GM21528 (cell line): ENCODE measurements around the gene TXNDC17.
"Not testable (repeated sequence)": the region's sequence is repeated elsewhere in the genome, so short reads cannot be mapped to it uniquely, and the experiment has no call there.

Source experiments
- ATAC-seq: cut with Tn5 transposase; IDR thresholded peaks from one replicate; pipeline ENCODE4 v1.9.1; 2021; ENCODE audit warnings: mild to moderate bottlenecking, moderate library complexity; ENCODE audit not compliant: unreplicated experiment, low FRiP score

TXNDC17 gene

DNA sequence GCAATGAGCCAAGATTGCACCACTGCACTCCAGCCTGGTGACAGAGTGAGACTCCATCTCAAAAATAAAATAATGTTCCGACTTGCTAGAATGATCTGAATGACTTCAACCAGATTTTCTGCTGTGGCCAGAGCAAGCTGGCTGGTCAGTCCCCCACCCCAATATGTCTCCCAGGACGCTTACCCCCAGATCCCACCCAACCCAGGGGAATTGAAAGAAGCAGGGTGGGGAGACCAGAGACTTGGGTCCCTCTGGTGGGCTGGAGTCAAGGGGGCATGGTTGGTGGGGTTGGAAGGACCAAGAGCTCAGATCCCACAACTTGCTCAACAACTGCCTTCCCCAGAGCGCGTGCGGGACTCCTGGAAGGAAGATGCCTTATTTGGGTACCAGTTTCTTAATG is 17.6 kb downstream of the TXNDC17 start:
- ATAC-seq, result not testable (repeated sequence)

DNA sequence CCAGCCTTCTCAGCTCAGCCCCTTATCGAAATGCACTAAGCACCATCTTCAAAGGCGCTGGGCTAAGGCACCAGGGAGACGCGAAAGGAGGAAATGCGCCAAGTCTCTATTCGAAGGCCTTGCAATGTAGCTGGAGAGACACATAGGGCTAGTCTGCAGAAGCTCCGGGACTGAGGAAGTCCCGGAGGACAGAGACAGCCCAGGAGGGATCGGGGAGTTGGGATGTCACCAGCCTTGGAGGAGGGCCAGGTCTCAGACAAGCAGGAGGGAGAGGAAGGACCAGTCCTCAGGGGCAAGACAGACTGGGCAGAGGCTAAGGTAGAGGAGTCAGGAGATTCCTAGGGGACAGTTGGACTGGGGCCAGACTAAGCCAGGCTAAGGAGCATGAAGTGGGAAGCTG is 19.2 kb downstream of the TXNDC17 start:
- no peak for ATAC-seq

DNA sequence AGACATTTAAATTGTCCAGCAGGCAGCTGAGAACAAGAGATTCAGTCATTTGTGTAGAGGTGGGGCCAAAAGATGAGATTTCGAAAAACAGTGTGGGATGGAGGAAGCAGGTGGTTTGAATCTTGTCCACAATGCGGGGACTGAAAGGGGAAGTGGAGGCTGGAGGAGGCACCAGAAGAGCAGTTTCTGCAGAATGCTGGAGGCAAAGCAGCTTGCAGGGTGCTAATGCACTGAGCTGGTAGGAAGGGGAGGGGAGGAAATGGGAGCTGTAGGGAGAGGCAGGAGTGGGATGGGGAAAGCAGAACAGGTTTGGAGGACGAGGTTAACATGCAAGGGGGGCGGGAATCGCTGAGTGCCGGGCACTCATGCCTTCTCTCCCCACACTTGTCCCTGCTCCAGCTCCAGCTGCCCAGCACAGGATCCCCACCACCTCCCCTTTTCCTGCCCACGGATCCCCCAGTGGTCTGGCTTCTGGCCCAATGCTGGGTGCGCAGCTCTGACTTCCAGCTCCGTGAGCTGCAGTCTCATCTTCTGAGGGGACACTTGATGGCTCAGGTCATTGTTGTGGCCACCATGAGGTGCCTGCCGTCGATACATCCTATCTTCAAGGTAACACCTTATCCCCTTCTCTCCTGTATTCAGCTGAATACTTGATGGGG is 20.1 kb downstream of the TXNDC17 start:
- peak; percentile 69 for ATAC-seq

DNA sequence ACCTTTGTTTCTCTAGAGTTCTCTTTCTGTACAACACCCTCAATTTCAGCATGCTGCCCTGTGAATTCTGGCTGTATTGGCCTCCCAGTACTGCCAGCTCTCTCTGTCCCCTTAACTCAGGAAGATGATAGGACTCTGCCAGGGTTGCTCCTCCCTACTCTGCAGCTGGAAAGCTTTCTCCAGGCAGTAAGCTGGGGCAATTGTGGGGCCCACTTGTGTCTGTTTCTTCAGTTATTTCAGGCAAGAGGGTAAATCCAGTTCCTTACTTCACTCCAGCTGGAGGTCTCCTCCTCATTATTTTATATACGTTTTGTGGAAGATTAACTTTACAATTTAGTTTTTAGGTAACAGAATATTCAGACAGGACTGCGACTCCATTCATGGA is 20.6 kb downstream of the TXNDC17 start:
- no peak for ATAC-seq

DNA sequence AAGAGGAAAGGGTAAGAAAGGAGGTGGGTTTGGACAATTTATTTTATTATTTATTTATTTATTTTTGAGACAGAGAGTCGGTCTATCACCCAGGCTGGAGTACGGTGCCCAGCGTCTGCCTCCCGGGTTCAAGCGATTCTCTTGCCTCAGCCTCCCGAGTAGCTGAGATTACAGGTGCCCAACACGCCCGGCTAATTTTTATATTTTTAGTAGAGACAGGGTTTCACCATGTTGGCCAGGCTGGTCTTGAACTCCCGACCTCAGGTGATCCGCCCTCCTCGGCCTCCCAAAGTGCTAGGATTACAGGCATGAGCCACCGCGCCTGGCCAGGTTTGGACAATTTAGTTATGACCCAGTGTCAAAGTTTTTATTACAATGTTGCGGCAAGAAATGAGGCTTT is 22.3 kb downstream of the TXNDC17 start:
- not testable (repeated sequence) for ATAC-seq

DNA sequence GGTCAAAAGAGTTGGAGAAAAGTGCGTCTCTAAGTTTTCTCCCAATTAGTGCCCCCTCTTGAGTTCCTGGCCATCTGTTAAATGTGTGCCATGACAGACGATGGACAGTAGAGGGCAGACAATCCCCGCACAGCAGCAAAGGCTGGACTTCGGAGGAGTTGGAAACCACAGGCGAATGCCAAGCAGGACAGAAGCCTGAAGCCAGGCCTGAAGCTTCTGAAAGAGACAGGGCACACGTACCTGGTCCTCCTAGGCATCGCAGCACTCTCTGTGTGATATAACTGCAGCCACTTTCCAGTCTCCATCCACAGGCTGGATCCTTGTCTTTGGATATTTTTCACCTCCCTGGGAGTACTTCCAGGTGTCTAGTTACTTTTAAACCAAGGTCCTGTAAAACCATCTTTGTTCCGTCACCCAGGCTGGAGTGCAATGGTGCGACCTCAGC is 25.2 kb downstream of the TXNDC17 start:
- no peak for ATAC-seq

DNA sequence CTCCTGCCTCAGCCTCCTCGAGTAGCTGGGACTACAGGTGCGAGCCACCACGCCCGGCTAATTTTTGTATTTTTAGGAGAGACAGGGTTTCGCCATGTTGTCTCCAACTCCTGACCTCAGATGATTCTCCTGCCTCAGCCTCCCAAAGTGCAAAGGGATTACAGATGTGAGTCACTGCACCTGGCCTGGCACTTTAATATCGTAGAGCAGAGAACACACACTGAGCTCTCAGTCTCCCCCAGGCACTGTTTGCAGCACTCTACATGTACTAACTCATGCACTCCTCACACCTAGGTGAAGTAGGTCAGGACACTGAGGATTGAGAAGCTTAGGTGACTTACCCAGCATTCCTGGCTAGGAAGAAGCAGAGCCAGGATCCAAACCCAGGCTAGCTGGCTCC is 25.7 kb downstream of the TXNDC17 start:
- no peak for ATAC-seq

DNA sequence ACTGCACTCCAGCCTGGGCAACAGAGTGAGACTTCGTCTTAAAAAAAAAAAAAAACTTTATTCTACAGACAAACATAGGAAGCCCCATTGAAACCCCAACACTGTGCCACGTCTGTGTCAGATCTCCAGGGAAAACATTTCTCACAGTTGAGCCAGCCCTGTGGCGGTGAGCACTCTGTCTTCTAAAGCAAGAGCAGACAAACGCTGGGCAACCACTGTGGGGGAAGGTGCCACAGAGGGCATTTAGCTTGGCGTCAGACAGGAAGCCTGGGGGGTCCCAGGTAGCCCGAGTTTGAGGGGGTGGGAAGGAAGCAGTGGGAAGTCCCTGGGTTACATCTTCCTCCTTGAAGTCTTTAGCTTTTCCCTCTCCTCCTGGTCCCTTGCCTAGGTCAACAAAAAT is 26.7 kb downstream of the TXNDC17 start:
- no peak for ATAC-seq

DNA sequence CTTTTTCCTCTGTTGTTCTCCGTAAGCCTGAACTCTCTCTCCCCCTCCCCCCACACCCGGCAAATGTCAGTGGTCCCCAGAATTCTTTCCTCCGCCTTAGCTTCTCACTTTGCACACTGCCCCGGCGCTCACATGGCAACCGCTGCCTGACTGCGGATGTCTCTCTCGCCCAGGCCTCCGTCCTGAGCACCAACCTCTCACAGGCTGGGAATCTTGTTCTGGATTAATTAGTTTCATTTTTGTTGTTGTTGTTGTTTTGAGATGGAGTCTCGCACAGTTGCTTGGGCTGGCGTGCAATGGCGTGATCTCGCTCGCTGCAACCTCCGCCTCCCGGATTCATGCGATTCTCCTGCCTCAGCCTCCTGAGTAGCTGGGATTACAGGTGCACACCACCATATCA is 27.4 kb downstream of the TXNDC17 start:
- ATAC-seq, result no peak

DNA sequence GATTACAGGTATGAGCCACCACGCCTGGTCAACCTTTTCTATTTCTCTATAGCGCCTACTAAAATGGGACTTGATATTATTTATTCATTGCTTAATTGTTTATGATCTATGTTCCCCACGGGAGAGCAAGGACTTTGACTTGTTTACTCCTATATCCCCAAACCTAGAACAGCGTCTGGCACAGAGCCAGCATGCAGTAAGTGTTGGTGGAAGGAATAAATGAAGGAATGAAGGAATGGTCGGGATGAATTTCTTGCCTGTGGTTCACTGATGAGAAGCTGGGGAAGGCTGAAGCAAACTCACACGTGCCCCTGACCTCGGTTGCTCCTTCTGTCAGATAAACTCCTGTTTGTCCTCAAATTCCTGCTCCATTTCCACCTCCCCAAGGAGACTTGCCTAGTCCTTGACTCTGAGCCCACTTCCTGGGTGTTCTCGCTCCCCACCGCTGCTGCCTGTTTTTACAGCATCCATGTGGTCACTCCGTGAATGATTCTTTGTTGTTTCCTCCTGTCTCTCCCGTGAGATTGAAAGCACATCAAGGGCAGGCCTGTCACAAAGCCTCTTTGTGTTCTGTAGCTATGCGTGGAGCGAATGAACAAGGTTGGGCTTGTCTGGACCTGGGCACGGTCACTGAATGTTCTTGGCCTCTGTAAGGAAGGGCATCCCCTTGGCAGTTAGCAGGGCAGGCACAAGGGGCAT is 28.0 kb downstream of the TXNDC17 start:
- ATAC-seq, result no peak

DNA sequence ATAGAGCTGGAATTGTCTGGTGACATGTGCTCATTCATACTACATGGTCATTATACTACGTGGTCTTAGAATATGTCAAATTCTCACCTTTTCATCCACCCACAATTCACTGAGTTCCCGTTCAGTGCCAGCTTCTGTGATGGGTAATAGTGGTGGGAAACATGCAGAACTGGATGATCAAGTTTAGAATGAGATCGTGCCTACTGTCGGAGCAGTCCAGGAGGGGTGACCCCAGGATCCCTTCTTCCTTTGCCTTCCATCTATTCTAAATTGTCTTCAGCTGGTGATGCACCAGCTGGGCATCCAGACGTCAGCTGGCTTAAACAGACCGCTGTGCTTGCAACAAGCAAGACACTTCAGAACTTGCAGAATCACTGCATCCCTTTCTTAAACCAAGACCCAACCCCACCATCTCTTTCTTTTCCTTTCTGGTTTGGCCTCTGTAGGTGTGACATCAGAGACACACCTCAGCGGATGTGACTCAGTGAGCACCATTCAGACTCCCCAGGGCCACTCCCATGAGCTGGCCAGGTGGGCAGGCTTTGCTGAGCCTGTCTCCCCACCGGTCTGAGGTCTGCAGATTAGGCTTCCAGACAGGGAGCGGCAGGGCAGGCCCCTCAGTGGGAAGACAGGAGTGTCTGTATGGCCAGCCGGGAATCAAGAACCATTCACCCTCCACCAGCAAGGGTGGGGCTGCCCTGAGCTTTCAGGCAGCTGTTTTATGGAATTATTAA is 28.8 kb downstream of the TXNDC17 start:
- ATAC-seq, result no peak

DNA sequence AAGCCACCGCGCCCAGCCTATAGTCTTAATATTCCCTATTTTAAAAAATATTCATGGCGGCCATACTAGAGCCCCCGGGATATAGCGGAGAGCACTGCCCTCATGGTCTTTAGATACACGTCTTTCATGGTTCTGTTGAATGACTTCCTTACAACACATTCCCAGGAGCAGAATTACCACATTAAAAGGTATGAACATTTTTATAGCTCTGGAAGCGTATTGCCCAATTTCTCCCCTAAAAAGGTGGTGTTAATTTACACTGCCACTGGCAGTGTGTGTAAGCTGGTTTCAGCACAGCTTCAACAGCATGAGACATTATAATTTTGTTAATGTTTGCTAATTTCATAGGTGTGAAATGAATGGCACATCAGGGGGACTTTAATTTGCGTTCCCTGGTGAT is 29.7 kb downstream of the TXNDC17 start:
- ATAC-seq, result no peak

DNA sequence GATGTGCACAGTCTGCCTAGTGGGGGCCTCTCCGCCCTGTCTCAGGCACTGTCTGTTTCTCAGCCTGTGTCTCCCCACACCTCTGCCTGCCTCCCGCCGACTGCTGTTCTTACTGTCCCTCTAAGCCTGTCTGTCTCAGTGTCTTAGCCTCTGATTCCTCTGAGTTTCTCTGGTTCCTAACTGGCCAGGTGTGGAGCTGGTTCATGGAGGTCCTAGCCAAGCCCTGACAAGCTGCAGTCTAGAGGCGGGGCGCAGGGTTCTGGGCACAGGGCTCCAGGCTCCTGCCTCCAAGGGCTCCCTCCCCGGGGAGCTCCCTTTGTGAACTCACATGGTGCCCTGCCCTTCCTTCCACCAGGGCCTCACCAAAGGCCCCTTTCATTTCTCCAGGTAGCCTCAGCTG is 30.1 kb downstream of the TXNDC17 start:
- no peak for ATAC-seq

DNA sequence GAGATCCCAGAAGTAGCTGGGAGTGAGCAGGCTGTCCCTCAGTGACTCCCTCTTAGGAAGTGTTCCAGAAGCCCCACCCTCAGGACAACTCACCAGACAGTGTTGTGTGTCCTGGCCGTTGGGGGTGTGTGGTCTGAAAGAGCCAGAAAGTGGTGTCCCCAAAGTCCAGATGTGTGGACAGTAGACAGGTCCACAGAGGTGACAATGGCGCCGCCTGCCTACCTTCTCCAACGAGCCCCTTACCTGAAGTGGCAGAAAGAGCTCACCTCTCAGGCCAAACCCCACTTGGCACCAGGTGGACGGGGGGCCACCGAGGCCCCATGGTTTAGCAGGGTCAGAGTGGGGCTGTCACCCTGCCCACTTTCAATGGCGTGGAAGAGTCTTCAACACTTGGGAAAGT is 30.6 kb downstream of the TXNDC17 start:
- ATAC-seq, result no peak

DNA sequence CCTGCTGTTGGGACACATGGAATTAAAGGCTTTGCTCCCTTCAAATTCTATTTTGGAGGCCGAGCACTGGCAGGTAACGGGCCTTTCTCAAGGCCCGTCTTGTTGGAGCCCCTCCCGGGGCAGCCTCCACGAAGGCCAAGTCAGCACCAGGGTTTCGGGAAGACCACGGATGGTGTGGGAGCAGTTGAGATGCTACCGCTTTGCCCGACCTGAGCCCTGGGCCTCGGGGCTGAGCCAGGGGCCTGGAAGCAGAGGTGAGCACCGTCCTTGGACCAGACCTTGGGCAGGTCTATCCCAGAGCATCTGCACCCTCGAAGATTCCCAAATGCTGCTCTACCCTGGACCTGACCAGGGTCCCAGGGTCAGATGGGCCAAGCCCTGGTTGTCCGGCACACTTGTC is 33.7 kb downstream of the TXNDC17 start:
- no peak for ATAC-seq

DNA sequence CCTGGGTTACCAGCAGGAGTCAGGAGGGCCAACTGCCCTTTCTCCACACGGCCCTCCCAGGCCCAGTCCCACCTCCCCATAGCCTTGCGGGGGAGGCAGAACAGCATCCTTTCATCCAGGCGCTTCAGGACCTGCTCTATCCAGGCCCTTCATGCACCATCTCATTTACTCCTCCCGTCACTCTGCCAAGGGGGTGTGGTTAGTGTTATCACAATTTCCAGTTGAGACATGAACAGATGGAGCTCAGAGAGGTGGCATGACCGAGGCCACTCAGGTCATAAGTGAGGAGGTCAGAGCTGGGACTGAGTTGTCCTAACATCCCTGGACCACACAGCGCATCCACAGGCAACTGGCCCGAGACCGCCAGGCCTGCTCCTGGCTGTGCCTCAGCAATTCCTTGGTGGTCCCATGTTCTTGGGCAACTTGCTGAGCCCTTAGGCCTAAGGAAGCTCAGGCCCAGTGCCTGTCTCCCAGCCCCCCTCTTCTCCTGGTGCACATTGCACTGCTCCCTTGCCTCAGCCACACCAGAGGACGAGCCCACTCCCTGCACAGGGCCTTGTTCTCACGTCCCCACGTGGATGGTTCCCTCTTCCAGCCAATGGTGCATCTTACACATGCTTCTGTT is 34.5 kb downstream of the TXNDC17 start:
- ATAC-seq, result no peak

DNA sequence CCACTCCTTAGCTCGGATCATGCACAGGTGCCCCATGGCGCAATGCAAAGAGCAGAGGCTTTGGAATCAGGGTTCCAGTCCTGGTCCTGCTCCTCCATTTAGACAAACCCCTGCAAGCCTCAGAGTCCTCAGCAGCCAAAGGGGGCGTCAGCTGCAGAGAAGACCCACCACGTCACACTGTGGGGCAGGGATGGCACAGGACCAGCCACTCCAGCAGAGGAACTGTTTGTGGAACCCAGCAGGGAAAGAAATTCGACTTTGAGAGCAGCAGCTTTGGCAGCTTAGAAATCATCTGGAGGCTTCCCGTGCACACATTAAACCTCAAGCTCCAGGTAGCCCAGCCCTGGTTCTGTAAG is 35.9 kb downstream of the TXNDC17 start:
- ATAC-seq, result no peak

DNA sequence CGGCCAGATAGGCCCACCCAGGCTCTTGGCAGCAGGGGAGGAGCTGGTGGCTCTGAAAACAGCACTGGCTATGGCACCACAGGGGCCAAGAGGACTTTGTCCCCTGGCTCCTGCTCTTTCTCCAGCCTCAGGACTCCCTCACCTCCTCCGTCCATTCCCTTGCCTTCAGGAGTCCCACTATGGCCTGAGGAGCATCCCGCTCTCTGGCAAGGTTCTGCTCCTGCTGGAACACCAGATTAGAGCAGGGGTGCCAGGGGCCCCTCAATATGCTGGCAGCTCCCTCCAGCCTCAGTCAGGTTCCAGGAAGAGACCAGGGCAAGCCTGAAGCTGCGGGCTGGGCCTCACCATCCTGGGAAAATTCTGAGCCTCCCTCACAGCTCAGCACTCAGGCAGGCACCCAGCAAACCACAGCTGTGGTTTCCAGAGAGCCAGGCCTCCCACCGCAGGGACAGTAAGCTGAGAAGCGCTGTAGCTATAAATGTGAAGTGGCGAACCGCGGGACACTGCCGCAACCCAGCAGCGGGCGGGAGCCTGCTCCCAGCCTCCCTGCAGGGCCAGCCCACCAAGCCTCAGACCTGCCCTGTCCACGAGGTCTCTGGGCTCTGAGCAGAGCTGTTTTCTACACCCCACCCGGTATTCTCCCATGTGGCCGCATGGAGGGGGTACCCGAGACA is 36.4 kb downstream of the TXNDC17 start:
- no peak for ATAC-seq

DNA sequence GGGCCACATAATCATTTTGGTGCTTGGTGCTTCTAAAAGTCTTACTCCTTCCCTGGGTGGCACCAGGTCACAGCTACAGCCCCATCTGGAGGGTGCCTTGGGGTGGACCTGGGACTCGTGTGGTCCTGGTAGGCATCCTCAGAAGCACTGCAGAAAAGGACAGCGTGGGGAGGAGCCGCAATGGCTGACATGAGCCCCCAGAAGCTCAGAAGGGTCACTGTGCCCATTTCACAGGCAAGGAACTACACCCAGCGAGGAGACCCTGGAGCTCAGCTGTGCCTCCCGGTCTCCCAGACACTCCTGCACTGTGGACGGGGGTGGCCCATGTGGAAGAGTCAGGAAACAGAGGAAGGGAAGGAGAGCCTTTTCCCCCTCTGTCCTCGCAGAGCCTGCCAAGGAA is 37.1 kb downstream of the TXNDC17 start:
- ATAC-seq, result no peak

DNA sequence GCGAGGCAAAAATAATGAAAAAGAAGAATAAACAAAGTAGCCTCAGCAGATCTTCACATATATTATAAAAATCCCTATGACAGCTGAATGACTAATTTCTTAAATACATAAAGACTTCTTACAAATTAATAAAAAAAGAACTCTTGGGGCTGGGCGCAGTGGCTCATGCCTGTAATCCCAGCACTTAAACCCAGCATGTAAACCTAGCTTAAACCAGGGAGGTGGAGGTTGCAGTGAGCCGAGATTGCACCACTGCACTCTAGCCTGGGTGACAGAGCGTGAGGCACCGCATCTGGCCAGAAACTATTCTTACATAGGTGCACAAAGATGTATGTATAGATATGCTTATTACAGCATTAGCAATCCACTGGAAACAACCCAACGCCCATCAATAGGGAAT is 38.4 kb downstream of the TXNDC17 start:
- ATAC-seq, result no peak

DNA sequence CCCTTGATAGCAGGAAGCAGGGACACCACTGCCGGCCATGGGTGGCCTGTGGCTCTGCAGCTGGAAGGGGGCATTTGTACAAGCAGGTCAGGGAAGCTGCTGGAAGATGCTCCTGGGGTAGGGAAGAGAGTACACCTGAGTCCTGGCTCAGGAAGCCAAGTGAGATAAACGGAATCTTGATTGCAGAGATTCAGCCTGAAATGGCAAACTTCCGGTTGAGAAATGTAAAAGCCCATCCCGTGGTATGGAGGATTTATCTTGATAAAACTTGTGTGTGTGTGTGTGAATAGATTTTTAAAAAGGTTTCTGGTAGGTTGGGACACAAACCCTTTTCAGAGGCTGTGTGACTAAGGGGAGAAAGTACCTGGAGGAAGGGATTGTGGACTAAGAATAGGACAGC is 40.3 kb downstream of the TXNDC17 start:
- no peak for ATAC-seq
